Muscle layer of duodenum (tissue), 2 donors: Measurements from ENCODE around the gene LMAN2L.

ENCODE experiments used
- H3K27ac ChIP-seq: one replicate; pipeline ENCODE4 v1.7.0; 2013; ENCODE audit warnings: mild to moderate bottlenecking, low read length
- H3K27me3 ChIP-seq: one replicate; pipeline ENCODE4 v1.7.0; 2013; ENCODE audit warnings: low read depth, mild to moderate bottlenecking, control low read depth, low read length
- H3K36me3 ChIP-seq, 2 donors: one replicate each; pipeline ENCODE4 v1.7.0; 2013; ENCODE audit warnings: low read length in 2 of 2, control low read depth in 1 of 2, mild to moderate bottlenecking in 1 of 2; ENCODE audit not compliant: insufficient read depth in 2 of 2, control insufficient read depth in 1 of 2
- H3K4me1 ChIP-seq, 2 donors: one replicate each; pipeline ENCODE4 v1.7.0; 2013; ENCODE audit warnings: low read length in 2 of 2, mild to moderate bottlenecking in 2 of 2, control low read depth in 1 of 2, moderate library complexity in 1 of 2; ENCODE audit not compliant: insufficient read depth in 2 of 2, control insufficient read depth in 1 of 2
- H3K4me3 ChIP-seq, 2 donors: one replicate each; pipeline ENCODE4 v1.7.0; 2013; ENCODE audit warnings: low read length in 2 of 2, low read depth in 1 of 2, mild to moderate bottlenecking in 1 of 2
- H3K9me3 ChIP-seq, 2 donors: one replicate each; pipeline ENCODE4 v1.7.0; 2013; ENCODE audit warnings: low read length in 2 of 2, control low read depth in 1 of 2, mild to moderate bottlenecking in 1 of 2; ENCODE audit not compliant: control insufficient read depth in 1 of 2
- donor health status: healthy.

The LMAN2L gene

DNA sequence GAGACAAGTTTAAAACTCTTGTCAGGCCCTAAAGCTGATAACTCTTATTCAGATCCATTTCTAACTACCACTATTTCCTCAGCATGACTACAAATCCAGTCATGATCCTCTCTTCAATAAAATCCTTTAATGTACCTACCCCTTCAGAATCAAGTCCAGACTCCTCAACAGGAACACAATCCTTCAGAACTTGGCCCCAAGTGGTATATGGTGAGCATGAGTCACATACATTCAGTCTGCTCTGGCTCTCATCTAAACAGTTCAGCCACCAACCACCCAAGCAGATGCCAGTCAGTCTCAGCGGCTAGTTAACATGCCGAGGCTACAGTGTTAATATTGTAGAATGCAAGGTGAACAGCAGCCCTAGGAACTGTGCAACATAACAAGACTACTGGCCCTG lies 9.7 kb downstream of the LMAN2L start:
- Histone ChIP-seq H3K36me3 (peaks cover 23 to 66% of the 10 kb centered on the region in 2 donors), H3K27me3 (no peaks in the 10 kb centered on the region), H3K4me1 (peaks cover 0 to 4% of the 10 kb centered on the region in 2 donors), H3K9me3 (no peaks in the 10 kb centered on the region), H3K27ac (no peak overlapping the region), H3K4me3 (no peak overlapping the region)

DNA sequence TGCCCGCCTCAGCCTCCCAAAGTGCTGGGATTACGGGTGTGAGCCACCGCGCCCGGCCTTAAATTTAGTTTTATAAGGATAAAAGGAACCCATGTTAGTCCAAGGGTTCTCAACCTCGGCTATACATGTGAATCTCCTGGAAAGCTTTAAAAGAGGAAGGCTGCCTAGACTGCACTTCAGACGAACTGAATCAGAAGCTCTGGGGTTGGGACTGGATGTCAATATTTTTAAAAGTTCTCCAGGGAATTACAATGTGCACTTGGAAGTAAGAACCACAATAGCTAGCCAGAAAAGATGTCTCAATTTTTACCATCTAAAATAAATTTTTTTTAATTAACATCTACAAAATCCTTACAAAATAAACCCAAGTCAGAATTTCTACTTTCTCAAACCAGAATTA lies 10.1 kb downstream of the LMAN2L start:
- Histone ChIP-seq H3K4me1 (peaks cover 0 to under 1% of the 10 kb centered on the region in 2 donors), H3K27me3 (no peaks in the 10 kb centered on the region), H3K36me3 (peaks cover 23 to 66% of the 10 kb centered on the region in 2 donors), H3K9me3 (no peaks in the 10 kb centered on the region), H3K27ac (no peak overlapping the region), H3K4me3 (no peak overlapping the region)

DNA sequence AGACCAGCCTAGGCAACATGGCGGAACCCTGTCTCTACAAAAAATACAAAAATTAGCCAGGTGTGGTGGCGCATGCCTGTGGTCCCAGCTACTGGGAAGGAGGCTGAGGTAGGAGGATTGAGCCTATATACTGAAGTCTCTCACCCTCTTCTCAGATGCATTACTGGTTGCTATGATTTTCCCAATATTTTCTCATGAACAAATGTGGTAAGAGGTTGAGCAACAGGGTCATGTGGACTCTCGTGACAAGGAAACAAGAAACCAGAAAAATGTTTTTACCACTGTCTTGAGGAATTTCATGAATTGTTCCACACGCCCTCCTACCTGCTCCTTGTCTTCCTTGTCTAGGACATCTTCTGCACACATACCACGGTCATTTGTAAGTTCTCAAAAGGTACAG lies 12.4 kb downstream of the LMAN2L start:
- no peaks in the 10 kb centered on the region for H3K27me3 ChIP-seq
- no peak overlapping the region for H3K4me3 ChIP-seq
- H3K36me3 ChIP-seq: peaks cover 8 to 49% of the 10 kb centered on the region in 2 donors
- H3K27ac ChIP-seq: no peak overlapping the region
- H3K4me1 ChIP-seq: no peaks in the 10 kb centered on the region
- no peaks in the 10 kb centered on the region for H3K9me3 ChIP-seq

DNA sequence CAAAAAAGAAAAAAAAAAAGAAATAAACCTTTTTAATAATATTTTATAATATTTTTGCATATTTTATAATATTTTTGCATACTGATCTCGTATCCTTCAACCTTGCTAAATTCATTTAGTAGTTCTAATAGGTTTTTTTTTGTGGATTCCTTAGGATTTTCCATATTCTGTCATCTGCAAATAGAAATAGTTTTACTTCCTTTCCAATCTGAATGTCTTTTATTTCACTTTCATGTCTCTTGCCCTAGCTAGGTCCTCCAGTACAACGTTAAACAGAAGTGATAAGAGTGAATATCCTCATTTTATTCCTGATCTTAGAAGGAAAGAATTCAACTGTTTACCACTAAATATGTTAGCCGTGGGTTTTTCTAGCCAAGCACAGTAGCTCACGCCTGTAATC lies 13.7 kb downstream of the LMAN2L start:
- Histone ChIP-seq H3K36me3 (peaks cover 7 to 38% of the 10 kb centered on the region in 2 donors), H3K9me3 (no peaks in the 10 kb centered on the region)

GRCh38 chr2:96716388-96716787 lies 23.5 kb downstream of the LMAN2L start:
- Histone ChIP-seq H3K9me3 (no peaks in the 10 kb centered on the region), H3K27ac (no peak overlapping the region), H3K36me3 (peaks cover 10 to 55% of the 10 kb centered on the region in 2 donors), H3K4me3 (no peak overlapping the region), H3K4me1 (no peaks in the 10 kb centered on the region), H3K27me3 (no peaks in the 10 kb centered on the region)

More for the DNA sequence above, 13.7 kb downstream of the LMAN2L start:
- Histone ChIP-seq H3K27ac (no peak overlapping the region), H3K4me1 (no peaks in the 10 kb centered on the region), H3K4me3 (no peak overlapping the region), H3K27me3 (no peaks in the 10 kb centered on the region)

- no peaks in the 10 kb centered on the region for H3K9me3 ChIP-seq
- no peaks in the 10 kb centered on the region for H3K27me3 ChIP-seq
- H3K36me3 ChIP-seq: peaks cover 18 to 62% of the 10 kb centered on the region in 2 donors
- H3K27ac ChIP-seq: no peak overlapping the region
- no peaks in the 10 kb centered on the region for H3K4me1 ChIP-seq
- H3K4me3 ChIP-seq: no peak overlapping the region
These were observed 24.2 kb downstream of the LMAN2L start for GRCh38 chr2:96715658-96716057.

DNA sequence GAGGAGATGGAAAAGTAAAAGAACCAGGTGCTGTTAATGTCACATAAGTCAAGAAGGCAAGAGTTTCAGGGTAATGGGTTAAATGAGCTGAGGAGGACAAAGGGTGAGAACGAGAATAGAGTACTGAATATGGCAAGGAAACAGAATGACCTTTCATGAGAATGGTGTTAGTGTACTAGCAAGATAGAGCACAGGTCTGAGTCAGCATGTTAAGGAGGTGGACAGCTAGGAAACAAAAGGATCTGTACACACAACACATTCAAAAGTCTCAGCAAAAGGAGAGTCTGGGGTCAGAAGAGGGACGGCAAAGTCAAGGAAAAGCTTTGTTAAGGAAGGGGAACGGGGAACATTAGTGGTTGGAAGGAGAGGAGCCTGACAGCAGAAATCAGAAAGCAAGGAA lies 28.9 kb downstream of the LMAN2L start:
- Histone ChIP-seq H3K27me3 (no peaks in the 10 kb centered on the region), H3K9me3 (no peaks in the 10 kb centered on the region), H3K4me3 (no peak overlapping the region), H3K36me3 (peaks cover 54 to 81% of the 10 kb centered on the region in 2 donors), H3K4me1 (no peaks in the 10 kb centered on the region), H3K27ac (no peak overlapping the region)

DNA sequence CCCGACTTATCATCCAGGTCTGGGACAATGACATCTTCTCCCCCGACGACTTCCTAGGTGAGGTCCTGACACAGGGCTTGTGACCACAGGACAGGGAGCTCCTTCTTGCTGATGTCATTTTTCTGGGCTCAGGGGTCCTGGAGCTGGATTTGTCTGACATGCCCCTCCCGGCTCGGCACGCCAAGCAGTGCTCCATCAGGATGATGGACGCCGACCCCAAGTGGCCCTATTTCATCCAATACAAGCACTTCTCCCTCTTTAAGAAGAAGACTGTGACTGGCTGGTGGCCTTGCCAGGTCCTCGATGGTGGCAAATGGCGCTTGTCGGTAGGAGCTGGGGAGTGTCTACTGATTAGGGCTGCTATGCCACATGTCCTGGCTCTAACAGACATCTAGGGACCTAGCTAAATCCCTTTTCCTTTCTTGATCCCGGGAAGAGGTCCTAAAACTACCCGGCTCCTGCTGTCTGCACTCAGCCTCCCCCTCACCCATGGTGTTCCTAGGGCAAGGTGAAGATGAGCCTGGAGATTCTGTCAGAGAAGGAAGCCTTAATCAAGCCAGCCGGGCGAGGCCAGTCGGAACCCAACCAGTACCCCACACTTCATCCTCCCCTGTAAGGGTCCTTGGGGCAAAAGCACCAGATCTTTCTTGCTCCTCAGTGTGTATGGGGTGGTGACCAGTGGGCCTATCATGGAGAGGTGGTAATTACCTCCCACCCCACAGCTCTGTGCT lies 36.7 kb downstream of the LMAN2L start:
- H3K36me3 ChIP-seq: peaks cover 30 to 39% of the 10 kb centered on the region in 2 donors
- no peaks in the 10 kb centered on the region for H3K4me1 ChIP-seq
- no peaks in the 10 kb centered on the region for H3K9me3 ChIP-seq
- H3K27ac ChIP-seq: no peak overlapping the region
- H3K4me3 ChIP-seq: no peak overlapping the region
- no peaks in the 10 kb centered on the region for H3K27me3 ChIP-seq

GRCh38 chr2:96702098-96702785 lies 37.6 kb downstream of the LMAN2L start:
- Histone ChIP-seq H3K9me3 (no peaks in the 10 kb centered on the region), H3K4me3 (no peak overlapping the region), H3K36me3 (peaks cover 22 to 31% of the 10 kb centered on the region in 2 donors), H3K27me3 (no peaks in the 10 kb centered on the region), H3K4me1 (no peaks in the 10 kb centered on the region), H3K27ac (no peak overlapping the region)

GRCh38 chr2:96701636-96702035 lies 38.2 kb downstream of the LMAN2L start:
- H3K36me3 ChIP-seq: peaks cover 18 to 25% of the 10 kb centered on the region in 2 donors
- no peaks in the 10 kb centered on the region for H3K4me1 ChIP-seq
- no peaks in the 10 kb centered on the region for H3K27me3 ChIP-seq
- H3K9me3 ChIP-seq: no peaks in the 10 kb centered on the region
- H3K27ac ChIP-seq: no peak overlapping the region
- no peak overlapping the region for H3K4me3 ChIP-seq

DNA sequence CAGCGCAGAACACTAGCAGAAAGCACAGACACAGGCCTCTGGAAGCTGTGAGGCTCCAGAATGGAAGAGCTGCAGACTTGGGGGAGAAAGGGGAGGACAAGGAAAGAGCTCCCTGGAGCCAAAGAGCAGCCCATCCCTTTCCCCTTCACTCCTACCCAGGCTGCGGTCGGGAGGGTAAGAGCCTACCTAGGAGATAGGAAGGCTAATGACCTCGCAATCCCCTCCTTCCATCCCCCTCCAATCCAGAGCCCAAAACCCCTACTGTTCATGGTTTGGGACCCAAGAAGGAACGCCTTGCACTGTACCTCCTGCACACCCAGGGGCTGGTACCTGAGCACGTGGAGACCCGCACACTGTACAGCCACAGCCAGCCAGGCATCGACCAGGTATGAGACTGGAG lies 39.8 kb downstream of the LMAN2L start:
- H3K27ac ChIP-seq: no peak overlapping the region
- no peak overlapping the region for H3K4me3 ChIP-seq
- H3K27me3 ChIP-seq: no peaks in the 10 kb centered on the region
- H3K36me3 ChIP-seq: peaks cover 3 to 9% of the 10 kb centered on the region in 2 donors
- no peaks in the 10 kb centered on the region for H3K4me1 ChIP-seq
- no peaks in the 10 kb centered on the region for H3K9me3 ChIP-seq
